ENCODE results near the gene GALNT7.
"Not testable (repeated sequence)": the region's sequence is repeated elsewhere in the genome, so short reads cannot be mapped to it uniquely, and the experiment has no call there.

The GALNT7 gene

DNA sequence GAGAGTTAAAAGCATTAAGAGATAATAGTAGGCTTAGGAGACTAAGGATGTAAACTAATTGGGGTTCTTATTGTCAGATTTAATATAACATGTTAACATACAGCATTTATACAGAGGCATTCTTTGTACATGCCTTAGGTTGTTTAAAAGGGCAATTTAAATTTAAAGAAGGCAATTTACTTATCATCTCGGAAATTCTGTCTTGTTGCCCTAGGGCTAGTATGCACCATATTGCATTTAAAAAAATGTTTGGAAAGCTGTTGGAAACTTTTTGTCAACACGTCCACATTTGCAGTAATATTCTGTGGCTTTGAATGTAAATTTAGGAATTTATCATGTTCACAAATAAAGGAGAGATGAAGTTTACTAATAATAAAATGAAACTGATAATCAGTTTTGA is 25.5 kb downstream of the GALNT7 start:
- no peak for DNase-seq (ENCODE audit: low read depth in 2 of 2, low spot score in 1 of 2)

GRCh38 chr4:173195109-173195508 is 26.5 kb downstream of the GALNT7 start:
- no peak for DNase-seq (ENCODE audit: low read depth in 2 of 2, low spot score in 1 of 2)

DNA sequence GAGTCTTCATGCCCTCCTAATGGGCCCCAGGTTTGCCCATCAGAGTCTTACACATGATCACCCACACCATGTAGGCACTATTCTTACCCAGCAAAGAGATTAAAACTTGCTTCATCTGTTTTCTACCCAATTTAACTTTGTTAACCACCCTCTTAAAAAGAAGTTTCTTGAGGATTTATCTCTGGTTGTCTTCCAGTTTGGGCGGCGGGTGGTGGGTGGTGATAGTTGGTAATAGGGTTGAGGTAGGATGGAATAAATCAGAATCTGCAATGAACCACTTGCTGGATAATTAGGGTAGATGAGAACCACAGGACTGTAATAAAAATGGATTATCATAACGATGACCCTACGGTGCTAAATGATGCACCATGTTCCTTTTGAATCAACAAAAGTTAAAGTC is 30.9 kb downstream of the GALNT7 start:
- no peak for DNase-seq (ENCODE audit: low read depth in 2 of 2, low spot score in 1 of 2)

DNA sequence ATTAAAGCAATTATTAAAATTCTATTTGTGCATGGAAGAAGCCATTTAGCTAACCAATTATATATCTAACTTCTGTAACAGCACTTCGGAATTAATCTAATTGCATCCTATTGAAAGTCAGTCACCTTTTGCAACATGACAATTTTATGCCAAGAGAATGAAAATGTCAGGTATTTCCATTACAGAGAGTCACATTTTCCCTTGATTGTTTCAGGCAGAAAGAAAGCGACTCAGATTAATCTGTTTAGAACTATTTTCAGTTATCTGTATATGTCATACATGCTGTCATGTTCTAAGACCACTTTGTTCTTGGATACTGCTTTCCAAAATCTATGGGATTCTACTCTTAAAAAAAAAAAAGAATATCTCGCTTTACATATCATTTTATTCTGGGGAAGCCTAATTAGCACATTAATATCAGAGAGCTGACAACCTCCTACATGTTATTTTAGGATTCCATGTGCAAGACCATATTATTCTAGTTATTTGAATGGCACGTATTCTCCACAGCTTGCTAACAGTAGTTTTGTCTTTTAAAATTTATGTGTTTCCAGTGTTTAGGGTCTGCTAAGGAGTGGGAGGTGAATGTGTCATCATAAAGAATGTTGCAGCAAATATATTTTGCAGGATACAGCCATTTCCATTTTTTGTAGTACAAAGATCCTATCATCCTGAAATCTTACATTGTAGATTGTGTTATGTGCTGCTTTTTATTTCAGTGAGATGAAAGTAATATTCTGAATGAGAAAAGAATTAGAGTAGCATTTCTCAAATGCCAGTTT is 31.7 kb downstream of the GALNT7 start:
- no peak for DNase-seq (ENCODE audit: low read depth in 2 of 2, low spot score in 1 of 2)

- no peak for DNase-seq (ENCODE audit: low read depth in 2 of 2, low spot score in 1 of 2)
Measured at GRCh38 chr4:173202395-173202794, 33.8 kb downstream of the GALNT7 start.

DNA sequence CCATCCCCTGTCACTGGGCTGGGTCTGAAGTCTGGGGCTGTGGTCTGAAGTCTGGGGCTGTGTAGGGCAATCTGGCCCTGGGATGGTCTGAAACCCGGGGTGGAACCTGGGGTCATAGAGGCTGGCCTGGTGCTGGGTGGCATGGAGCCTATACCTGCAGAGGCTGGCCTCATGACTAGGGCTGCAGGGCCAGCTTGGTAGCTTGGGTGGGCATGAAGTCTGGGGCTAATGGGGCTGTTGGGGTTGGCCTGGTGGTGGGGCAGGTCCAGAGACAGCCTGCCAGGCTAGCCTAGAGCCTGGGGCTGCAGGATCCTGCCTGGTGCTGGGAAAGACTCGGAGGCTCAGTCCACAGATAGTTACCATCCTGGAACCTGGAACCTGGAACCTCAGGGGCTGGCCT is 37.0 kb downstream of the GALNT7 start:
- no peak for DNase-seq (ENCODE audit: low read depth in 2 of 2, low spot score in 1 of 2)

DNA sequence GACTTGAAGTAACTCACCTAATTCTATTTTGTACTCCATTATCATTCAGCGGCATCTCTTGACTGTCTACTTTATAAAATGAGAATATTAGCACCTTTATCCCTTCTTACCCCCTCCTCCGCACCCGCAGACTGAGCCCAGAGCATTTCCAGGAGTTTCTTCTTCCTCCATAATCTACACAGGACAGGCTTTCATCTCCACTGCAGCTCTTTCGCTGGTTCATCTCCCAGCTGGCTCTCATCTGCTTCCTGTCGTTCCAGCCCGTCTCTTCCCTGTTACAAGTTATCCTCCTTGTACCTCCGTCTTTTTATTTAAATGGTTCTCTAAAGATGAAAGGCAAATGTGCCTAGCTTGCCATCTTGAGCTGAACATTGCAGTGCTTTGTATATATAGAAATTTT is 39.8 kb downstream of the GALNT7 start:
- no peak for DNase-seq (ENCODE audit: low read depth in 2 of 2, low spot score in 1 of 2)

- DNase-seq (ENCODE audit: low read depth in 2 of 2, low spot score in 1 of 2) = no peak
Measured at GRCh38 chr4:173211222-173211621, 42.6 kb downstream of the GALNT7 start.

DNA sequence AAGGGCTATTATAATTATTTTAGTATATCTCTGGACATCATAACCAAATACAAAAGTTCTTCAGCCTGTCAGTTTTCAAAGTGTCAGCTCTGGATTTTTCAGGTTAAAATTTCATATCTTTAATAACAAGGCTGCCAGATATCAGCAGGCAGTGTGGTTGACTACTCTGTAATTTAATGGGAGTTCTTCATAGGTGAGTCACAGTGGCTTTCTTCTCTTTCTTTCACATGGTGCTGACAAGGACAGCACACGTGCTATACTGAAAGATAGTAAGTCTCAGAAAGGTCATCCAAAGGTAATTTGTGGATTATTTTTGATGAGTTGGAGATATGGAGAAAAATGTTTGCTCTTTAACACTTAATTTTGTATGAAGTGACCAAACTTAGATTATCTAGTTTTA is 43.2 kb downstream of the GALNT7 start:
- no peak for DNase-seq (ENCODE audit: low read depth in 2 of 2, low spot score in 1 of 2)

DNA sequence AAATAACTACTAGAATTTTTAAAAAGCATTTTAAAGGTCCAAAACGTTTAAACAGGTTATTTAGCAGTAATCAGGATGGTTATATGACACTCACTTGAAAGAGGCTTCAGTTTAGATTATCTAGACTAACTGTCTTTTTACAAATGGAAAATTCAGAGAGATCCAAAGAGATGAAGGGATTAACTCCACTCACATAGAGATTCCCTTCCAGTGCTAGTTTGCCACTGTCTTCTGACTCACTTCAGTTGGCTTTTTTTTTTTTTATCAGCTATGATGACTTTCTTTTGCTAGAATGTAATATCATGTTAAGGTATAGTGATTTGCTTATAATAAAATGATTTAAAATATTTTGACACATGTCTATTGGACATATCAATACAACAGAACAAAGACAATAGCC is 43.8 kb downstream of the GALNT7 start:
- DNase-seq (ENCODE audit: low read depth in 2 of 2, low spot score in 1 of 2) = no peak

DNA sequence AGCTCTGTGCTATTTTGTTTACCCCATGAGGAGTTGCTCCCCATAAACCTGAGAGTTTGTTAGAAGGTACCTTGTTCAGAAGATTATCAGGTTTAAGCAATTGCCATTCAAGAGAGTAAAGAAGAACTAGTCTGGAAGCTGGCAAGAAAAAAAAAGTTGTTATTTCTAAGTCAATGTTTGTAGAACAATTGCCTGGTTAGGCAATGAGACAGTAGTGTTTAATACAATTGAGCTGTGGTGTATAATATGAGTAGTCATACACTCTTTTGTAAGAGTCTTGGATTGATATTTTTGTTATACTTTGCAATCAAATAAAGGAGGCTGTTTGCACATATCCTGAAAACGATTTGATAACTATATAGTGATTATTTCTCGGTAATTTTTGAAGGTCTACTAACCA is 44.7 kb downstream of the GALNT7 start:
- no peak for DNase-seq (ENCODE audit: low read depth in 2 of 2, low spot score in 1 of 2)

- no peak for DNase-seq (ENCODE audit: low read depth in 2 of 2, low spot score in 1 of 2)
Measured at GRCh38 chr4:173214231-173214630, 45.6 kb downstream of the GALNT7 start.

DNA sequence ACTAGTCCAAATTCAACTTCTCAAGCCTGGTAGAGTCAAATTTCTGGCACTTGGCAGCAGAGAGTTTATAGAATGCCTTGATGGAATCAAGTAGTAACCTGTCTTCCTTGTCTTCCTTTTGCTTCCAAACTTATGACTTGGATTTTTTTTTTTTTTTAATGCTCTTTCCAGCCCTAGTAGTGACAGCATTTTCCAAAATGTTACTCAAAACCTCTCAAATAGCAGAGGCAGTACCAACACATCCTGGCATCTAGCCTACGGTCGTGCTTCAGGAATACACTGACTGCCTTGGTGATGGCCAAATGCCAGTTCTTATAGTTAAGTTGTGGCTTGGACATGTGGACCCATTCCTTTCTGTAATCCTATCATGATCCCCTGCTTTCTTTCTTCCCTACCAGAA is 46.0 kb downstream of the GALNT7 start:
- DNase-seq (ENCODE audit: low read depth in 2 of 2, low spot score in 1 of 2) = no peak

- no peak for DNase-seq (ENCODE audit: low read depth in 2 of 2, low spot score in 1 of 2)
Measured at GRCh38 chr4:173217075-173217474, 48.5 kb downstream of the GALNT7 start.

- no peak for DNase-seq (ENCODE audit: low read depth in 2 of 2, low spot score in 1 of 2)
Measured at GRCh38 chr4:173217727-173218126, 49.1 kb downstream of the GALNT7 start.

DNA sequence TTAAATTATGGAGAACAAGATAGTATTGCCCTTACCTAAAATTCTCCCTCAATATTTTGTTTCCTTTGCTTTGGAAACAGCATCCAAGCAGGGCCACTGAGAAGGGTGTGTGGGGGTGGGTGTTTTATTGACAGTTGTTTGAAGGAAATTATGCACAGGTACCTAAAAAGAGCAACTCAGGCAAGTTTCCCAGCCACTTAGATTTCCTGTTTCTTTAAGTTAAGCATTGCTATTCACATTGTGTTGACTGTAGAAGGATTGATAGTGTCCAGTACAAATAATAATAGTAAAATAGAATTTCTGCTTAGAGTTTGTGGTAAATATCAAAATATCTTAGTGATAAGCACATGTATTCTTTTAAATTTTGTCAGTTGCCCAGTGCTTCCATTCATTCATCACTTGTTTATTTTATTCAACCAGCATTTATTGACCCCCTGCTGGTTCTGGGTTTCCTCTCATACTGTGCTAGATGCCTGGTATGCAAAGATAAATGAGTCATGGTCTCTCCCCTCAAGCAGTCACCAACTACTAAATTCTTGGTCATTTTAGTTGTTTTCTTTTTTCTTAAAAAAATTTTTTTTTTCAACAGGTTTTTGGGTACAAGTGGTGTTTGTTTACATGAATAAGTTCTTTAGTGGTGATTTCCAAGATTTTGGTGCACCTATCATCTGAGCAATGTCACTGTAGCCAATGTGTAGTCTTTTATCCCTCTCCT is 50.0 kb downstream of the GALNT7 start:
- DNase-seq (ENCODE audit: low read depth in 2 of 2, low spot score in 1 of 2) = no peak

DNA sequence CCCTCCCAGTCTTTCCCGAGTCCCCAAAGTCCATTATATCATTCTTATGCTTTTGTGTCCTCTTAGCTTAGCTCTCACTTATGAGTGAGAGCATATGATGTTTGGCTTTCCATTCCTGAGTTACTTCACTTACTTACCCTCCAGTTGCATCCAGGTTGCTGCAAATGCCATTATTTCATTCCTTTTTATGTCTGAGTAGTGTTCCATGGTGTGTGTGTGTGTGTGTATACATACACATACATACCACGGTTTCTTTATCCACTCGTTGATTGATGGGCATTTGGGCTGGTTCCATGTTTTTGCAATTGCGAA is 50.5 kb downstream of the GALNT7 start:
- DNase-seq (ENCODE audit: low read depth in 2 of 2, low spot score in 1 of 2) = not testable (repeated sequence)

DNA sequence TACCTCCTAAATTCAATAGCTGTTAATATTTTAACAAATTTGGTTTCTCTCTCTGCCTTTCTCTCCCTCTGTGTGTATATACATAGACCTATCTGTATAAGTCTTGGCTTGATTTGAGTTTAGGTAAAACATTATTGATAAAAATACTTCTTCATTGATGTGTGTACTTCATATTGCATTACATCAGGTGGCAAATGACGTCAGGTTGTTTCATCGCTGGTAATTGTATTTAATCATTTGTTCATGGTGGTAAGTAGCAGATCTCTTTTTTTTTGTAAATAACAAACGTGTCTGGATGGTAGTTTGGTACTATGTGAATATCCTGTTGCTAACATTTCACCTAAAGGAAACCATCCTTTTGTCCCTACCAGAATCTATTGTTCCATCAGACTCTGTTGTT is 55.1 kb downstream of the GALNT7 start:
- no peak for DNase-seq (ENCODE audit: low read depth in 2 of 2, low spot score in 1 of 2)

GRCh38 chr4:173226401-173226888 is 57.8 kb downstream of the GALNT7 start:
- no peak for DNase-seq (ENCODE audit: low read depth in 2 of 2, low spot score in 1 of 2)

- no peak for DNase-seq (ENCODE audit: low read depth in 2 of 2, low spot score in 1 of 2)
Measured at GRCh38 chr4:173227756-173228155, 59.1 kb downstream of the GALNT7 start.

GRCh38 chr4:173230062-173230461 is 61.5 kb downstream of the GALNT7 start:
- no peak for DNase-seq (ENCODE audit: low read depth in 2 of 2, low spot score in 1 of 2)

DNA sequence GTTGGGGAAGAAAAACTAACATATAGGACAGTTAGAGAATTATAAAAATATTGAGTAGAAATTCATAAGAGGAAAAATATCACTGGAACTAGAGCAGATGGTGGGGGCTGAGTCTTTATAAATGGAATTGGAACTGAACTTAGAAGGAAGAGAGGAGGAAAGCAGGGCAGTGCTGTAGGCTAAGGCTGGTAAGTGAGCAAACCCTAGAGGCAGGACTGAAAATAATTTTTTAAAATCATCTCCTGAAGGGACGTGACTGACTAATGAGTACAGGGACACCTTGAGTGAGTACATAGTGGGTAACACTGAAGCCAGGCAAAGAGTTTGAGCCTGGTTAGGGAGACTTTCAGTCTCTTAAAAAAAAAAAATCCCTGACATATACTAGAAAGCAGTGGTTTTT is 63.3 kb downstream of the GALNT7 start:
- DNase-seq (ENCODE audit: low read depth in 2 of 2, low spot score in 1 of 2) = no peak

DNA sequence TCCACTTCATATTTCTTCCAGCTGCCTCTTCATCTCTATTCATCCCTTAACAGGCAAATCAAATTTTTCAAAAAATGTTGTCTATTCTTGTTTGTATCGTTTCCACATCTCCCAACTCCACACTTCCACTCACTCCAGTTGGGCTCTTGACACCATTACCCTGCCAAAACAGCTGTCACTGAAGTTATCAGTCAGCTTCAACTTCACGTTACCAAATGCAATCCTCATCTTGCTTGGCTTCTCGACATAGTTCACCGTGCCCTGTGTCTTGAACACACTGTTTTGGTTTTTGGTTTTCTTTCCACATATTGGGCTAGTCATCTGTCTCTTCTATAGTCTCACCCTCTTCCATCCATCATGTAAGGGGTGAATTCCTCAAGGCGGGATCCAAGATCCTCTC is 65.2 kb downstream of the GALNT7 start:
- no peak for DNase-seq (ENCODE audit: low read depth in 2 of 2, low spot score in 1 of 2)

Measured in stimulated activated CD8-positive, alpha-beta memory T cell treated with anti-CD3 and anti-CD28 coated beads, Interleukin-4, amount 100 ng/mL, for 1 hour (primary cell).